ENCODE results near the gene PTGFRN.

GRCh38 chr1:116874733-116875249, 34.9 kb upstream of the PTGFRN start:
- TF ChIP-seq CTCF (IDR thresholded peaks at IDR 0.05 in 8 of 11, conservative IDR thresholded peaks at IDR 0.05 in 3 of 11) (no peak), POLR2A (IDR thresholded peaks at IDR 0.05) (no peak), POLR2AphosphoS5 (IDR thresholded peaks at IDR 0.05) (no peak)

Data from spleen (tissue), 7 donors.